ENCODE measurements around the gene DCBLD1. TPM values are rescaled to one million over a fixed set of nuclear protein-coding genes. Genes with fewer than 3 reads are reported as not detected.
"Not testable (repeated sequence)": the region's sequence is repeated elsewhere in the genome, so short reads cannot be mapped to it uniquely, and the experiment has no call there.

DCBLD1 gene
- total RNA-seq, 1 donor from 2014 or later, result 64.8 TPM

DNA sequence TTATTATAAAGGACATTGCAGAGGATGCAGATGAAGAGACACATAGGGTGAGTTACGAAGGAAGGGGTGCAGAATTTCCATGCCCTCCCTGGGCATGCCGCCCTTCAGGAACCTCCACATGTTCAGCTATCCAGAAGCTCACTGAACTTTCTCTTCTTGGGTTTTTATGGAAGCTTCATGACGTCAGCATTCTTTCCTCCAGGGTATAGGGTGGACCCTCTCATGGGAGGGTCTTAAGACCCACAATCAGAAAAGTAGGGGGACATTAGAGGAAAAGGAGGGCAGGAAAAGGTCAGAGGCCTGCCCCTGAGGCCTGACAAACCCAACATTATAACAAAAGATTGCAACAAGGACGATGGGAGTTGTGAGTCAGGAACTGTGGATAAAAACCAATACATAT is 14.6 kb upstream of the DCBLD1 start:
- Histone ChIP-seq H3K4me3 (ENCODE audit: low read depth, low read length) (no peak overlapping the region), H3K27me3 (ENCODE audit: control insufficient read depth, insufficient read depth, low read length) (no peaks in the 10 kb centered on the region), H3K36me3 (ENCODE audit: control insufficient read depth, insufficient read depth, low read length) (no peaks in the 10 kb centered on the region)
- FAIRE-seq (no peak), DNase-seq (ENCODE audit: low read depth) (no peak)
- TF ChIP-seq CTCF (IDR thresholded peaks at IDR 0.05; ENCODE audit: insufficient read depth, low read length, severe bottlenecking), result no peak

DNA sequence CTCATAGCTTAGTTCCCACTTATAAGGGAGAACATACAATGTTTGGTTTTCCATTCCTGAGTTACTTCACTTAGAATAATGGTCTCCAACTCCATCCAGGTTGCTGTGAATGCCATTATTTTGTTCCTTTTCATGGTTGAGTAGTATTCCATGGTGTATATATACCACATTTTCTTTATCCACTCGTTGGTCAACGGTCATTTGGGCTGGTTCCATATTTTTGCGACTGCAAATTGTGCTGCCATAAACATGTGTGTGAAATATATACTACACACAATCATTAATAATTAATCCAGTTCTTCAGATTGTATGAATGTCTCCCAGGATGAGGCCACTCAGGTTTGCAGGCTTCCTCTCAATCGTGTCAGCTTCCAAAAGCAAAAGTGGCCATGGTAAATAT is 13.9 kb upstream of the DCBLD1 start:
- H3K27me3 ChIP-seq (ENCODE audit: control insufficient read depth, insufficient read depth, low read length); DNase-seq (ENCODE audit: low read depth); H3K36me3 ChIP-seq (ENCODE audit: control insufficient read depth, insufficient read depth, low read length); FAIRE-seq; H3K4me3 ChIP-seq (ENCODE audit: low read depth, low read length): not testable (repeated sequence)

DNA sequence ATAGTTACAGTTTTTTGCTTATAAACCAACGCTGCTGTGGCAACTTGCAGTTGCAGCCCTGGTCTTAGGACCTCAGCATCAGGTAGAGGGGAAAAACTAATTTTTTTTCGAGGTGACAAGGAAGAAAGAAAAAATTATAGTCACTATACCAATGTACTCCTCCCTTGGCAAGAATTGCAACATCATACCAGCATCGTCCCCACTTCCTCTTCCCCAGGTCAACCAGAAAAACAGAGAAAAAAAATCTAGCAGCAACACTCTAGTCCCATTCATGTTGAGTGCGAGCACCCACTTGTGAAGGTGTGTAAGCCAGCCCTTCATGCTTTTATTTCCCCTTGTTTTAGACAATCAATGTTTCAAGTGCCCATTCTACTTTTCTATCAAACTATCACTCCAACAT is 13.1 kb upstream of the DCBLD1 start:
- DNase-seq (ENCODE audit: low read depth) (no peak), FAIRE-seq (no peak)
- Histone ChIP-seq H3K4me3 (ENCODE audit: low read depth, low read length) (no peak overlapping the region), H3K36me3 (ENCODE audit: control insufficient read depth, insufficient read depth, low read length) (no peaks in the 10 kb centered on the region), H3K27me3 (ENCODE audit: control insufficient read depth, insufficient read depth, low read length) (no peaks in the 10 kb centered on the region)
- no peak for TF ChIP-seq CTCF (IDR thresholded peaks at IDR 0.05; ENCODE audit: insufficient read depth, low read length, severe bottlenecking)

- no peak for TF ChIP-seq CTCF (IDR thresholded peaks at IDR 0.05; ENCODE audit: insufficient read depth, low read length, severe bottlenecking)
- Histone ChIP-seq H3K4me3 (ENCODE audit: low read depth, low read length) (no peak overlapping the region), H3K27me3 (ENCODE audit: control insufficient read depth, insufficient read depth, low read length) (no peaks in the 10 kb centered on the region), H3K36me3 (ENCODE audit: control insufficient read depth, insufficient read depth, low read length) (no peaks in the 10 kb centered on the region)
- DNase-seq (ENCODE audit: low read depth), result no peak
- FAIRE-seq, result no peak
Measured at GRCh38 chr6:117469791-117470190, 12.7 kb upstream of the DCBLD1 start.

DNA sequence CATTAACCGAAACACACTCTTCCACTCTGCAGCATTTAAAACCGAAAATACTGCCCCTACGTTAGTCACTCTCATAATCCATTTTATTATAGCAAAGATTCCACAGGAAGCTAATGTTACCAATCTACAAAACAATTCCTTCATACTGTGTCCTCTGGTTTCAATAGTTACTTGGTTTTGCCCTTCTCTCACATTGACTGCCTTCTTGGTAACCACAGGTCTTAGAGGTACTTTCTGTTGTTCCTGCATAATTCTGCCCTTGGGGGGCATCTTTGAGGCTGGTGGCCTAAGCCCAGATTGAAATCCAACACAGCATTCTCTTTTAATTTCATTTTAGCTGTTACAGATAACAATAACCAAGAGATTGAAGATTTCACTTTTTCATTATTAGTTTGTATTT is 9.8 kb upstream of the DCBLD1 start:
- no peak for DNase-seq (ENCODE audit: low read depth)
- no peak for FAIRE-seq
- Histone ChIP-seq H3K36me3 (ENCODE audit: control insufficient read depth, insufficient read depth, low read length) (no peaks in the 10 kb centered on the region), H3K27me3 (ENCODE audit: control insufficient read depth, insufficient read depth, low read length) (no peaks in the 10 kb centered on the region), H3K4me3 (ENCODE audit: low read depth, low read length) (no peak overlapping the region)
- no peak for TF ChIP-seq CTCF (IDR thresholded peaks at IDR 0.05; ENCODE audit: insufficient read depth, low read length, severe bottlenecking)

- FAIRE-seq (no peak), DNase-seq (ENCODE audit: low read depth) (no peak)
- Histone ChIP-seq H3K4me3 (ENCODE audit: low read depth, low read length) (no peak overlapping the region), H3K36me3 (ENCODE audit: control insufficient read depth, insufficient read depth, low read length) (no peaks in the 10 kb centered on the region), H3K27me3 (ENCODE audit: control insufficient read depth, insufficient read depth, low read length) (no peaks in the 10 kb centered on the region)
- no peak for TF ChIP-seq CTCF (IDR thresholded peaks at IDR 0.05; ENCODE audit: insufficient read depth, low read length, severe bottlenecking)
Measured at GRCh38 chr6:117473401-117473800, 9.1 kb upstream of the DCBLD1 start.
